Muscle layer of duodenum (tissue), 2 donors: ENCODE results near the gene FBXO9.

Source experiments
- H3K27ac ChIP-seq: one replicate; pipeline ENCODE4 v1.7.0; 2013; ENCODE audit warnings: mild to moderate bottlenecking, low read length
- H3K27me3 ChIP-seq: one replicate; pipeline ENCODE4 v1.7.0; 2013; ENCODE audit warnings: low read depth, mild to moderate bottlenecking, control low read depth, low read length
- H3K36me3 ChIP-seq, 2 donors: one replicate each; pipeline ENCODE4 v1.7.0; 2013; ENCODE audit warnings: low read length in 2 of 2, control low read depth in 1 of 2, mild to moderate bottlenecking in 1 of 2; ENCODE audit not compliant: insufficient read depth in 2 of 2, control insufficient read depth in 1 of 2
- H3K4me1 ChIP-seq, 2 donors: one replicate each; pipeline ENCODE4 v1.7.0; 2013; ENCODE audit warnings: low read length in 2 of 2, mild to moderate bottlenecking in 2 of 2, control low read depth in 1 of 2, moderate library complexity in 1 of 2; ENCODE audit not compliant: insufficient read depth in 2 of 2, control insufficient read depth in 1 of 2
- H3K4me3 ChIP-seq, 2 donors: one replicate each; pipeline ENCODE4 v1.7.0; 2013; ENCODE audit warnings: low read length in 2 of 2, low read depth in 1 of 2, mild to moderate bottlenecking in 1 of 2
- H3K9me3 ChIP-seq, 2 donors: one replicate each; pipeline ENCODE4 v1.7.0; 2013; ENCODE audit warnings: low read length in 2 of 2, control low read depth in 1 of 2, mild to moderate bottlenecking in 1 of 2; ENCODE audit not compliant: control insufficient read depth in 1 of 2
- donor health status: healthy.

The FBXO9 gene

GRCh38 chr6:53095270-53095669, 30.1 kb downstream of the FBXO9 start:
- Histone ChIP-seq H3K9me3 (no peaks in the 10 kb centered on the region), H3K4me3 (no peak overlapping the region), H3K27ac (no peak overlapping the region), H3K36me3 (peaks cover 65 to 70% of the 10 kb centered on the region in 2 donors), H3K27me3 (no peaks in the 10 kb centered on the region), H3K4me1 (no peaks in the 10 kb centered on the region)

GRCh38 chr6:53095716-53096115, 30.5 kb downstream of the FBXO9 start:
- no peaks in the 10 kb centered on the region for H3K27me3 ChIP-seq
- no peak overlapping the region for H3K4me3 ChIP-seq
- H3K4me1 ChIP-seq: no peaks in the 10 kb centered on the region
- H3K9me3 ChIP-seq: no peaks in the 10 kb centered on the region
- peaks cover 68 to 73% of the 10 kb centered on the region in 2 donors for H3K36me3 ChIP-seq
- no peak overlapping the region for H3K27ac ChIP-seq

- Histone ChIP-seq H3K27ac (no peak overlapping the region), H3K4me3 (no peak overlapping the region), H3K36me3 (peaks cover 52 to 61% of the 10 kb centered on the region in 2 donors), H3K27me3 (no peaks in the 10 kb centered on the region), H3K9me3 (no peaks in the 10 kb centered on the region), H3K4me1 (peaks cover 0 to 10% of the 10 kb centered on the region in 2 donors)
These were observed 35.4 kb downstream of the FBXO9 start for GRCh38 chr6:53100561-53100960.

- Histone ChIP-seq H3K4me1 (peaks cover 0 to 13% of the 10 kb centered on the region in 2 donors), H3K4me3 (no peak overlapping the region), H3K27me3 (no peaks in the 10 kb centered on the region), H3K36me3 (peaks cover 47 to 56% of the 10 kb centered on the region in 2 donors), H3K9me3 (no peaks in the 10 kb centered on the region), H3K27ac (no peak overlapping the region)
These were observed 35.8 kb downstream of the FBXO9 start for GRCh38 chr6:53101006-53101405.

- Histone ChIP-seq H3K27me3 (no peaks in the 10 kb centered on the region), H3K4me3 (no peak overlapping the region), H3K27ac (no peak overlapping the region), H3K36me3 (peaks cover 25 to 31% of the 10 kb centered on the region in 2 donors), H3K9me3 (no peaks in the 10 kb centered on the region), H3K4me1 (peaks cover 0 to 15% of the 10 kb centered on the region in 2 donors)
These were observed 38.9 kb downstream of the FBXO9 start for GRCh38 chr6:53103993-53104675.

- Histone ChIP-seq H3K9me3 (no peaks in the 10 kb centered on the region), H3K27me3 (no peaks in the 10 kb centered on the region), H3K4me3 (no peak overlapping the region), H3K36me3 (peaks cover 24 to 25% of the 10 kb centered on the region in 2 donors), H3K4me1 (peaks cover 0 to 15% of the 10 kb centered on the region in 2 donors), H3K27ac (no peak overlapping the region)
These were observed 39.7 kb downstream of the FBXO9 start for GRCh38 chr6:53104916-53105315.

- Histone ChIP-seq H3K27me3 (no peaks in the 10 kb centered on the region), H3K27ac (no peak overlapping the region), H3K9me3 (no peaks in the 10 kb centered on the region), H3K4me1 (peaks cover 0 to 15% of the 10 kb centered on the region in 2 donors), H3K36me3 (peaks cover 5 to 9% of the 10 kb centered on the region in 2 donors), H3K4me3 (no peak overlapping the region)
These were observed 41.9 kb downstream of the FBXO9 start for GRCh38 chr6:53107091-53107490.

GRCh38 chr6:53109612-53110011, 44.4 kb downstream of the FBXO9 start:
- Histone ChIP-seq H3K36me3 (no peaks in the 10 kb centered on the region), H3K4me3 (no peak overlapping the region), H3K27me3 (no peaks in the 10 kb centered on the region), H3K27ac (no peak overlapping the region), H3K9me3 (no peaks in the 10 kb centered on the region), H3K4me1 (peaks cover 0 to 13% of the 10 kb centered on the region in 2 donors)

GRCh38 chr6:53111865-53112264, 46.7 kb downstream of the FBXO9 start:
- Histone ChIP-seq H3K4me1 (peaks cover 0 to 4% of the 10 kb centered on the region in 2 donors), H3K9me3 (no peaks in the 10 kb centered on the region), H3K27me3 (no peaks in the 10 kb centered on the region), H3K27ac (no peak overlapping the region), H3K36me3 (no peaks in the 10 kb centered on the region), H3K4me3 (no peak overlapping the region)

- H3K4me3 ChIP-seq: no peak overlapping the region
- no peaks in the 10 kb centered on the region for H3K36me3 ChIP-seq
- no peaks in the 10 kb centered on the region for H3K27me3 ChIP-seq
- no peak overlapping the region for H3K27ac ChIP-seq
- H3K9me3 ChIP-seq: no peaks in the 10 kb centered on the region
- H3K4me1 ChIP-seq: peaks cover 0 to 4% of the 10 kb centered on the region in 2 donors
These were observed 47.2 kb downstream of the FBXO9 start for GRCh38 chr6:53112404-53112803.

GRCh38 chr6:53112871-53113270, 47.7 kb downstream of the FBXO9 start:
- no peaks in the 10 kb centered on the region for H3K36me3 ChIP-seq

GRCh38 chr6:53113742-53114141, 48.5 kb downstream of the FBXO9 start:
- no peaks in the 10 kb centered on the region for H3K36me3 ChIP-seq
- H3K27me3 ChIP-seq: no peaks in the 10 kb centered on the region
- H3K9me3 ChIP-seq: no peaks in the 10 kb centered on the region
- no peak overlapping the region for H3K27ac ChIP-seq
- H3K4me1 ChIP-seq: peaks cover 0 to 5% of the 10 kb centered on the region in 2 donors
- H3K4me3 ChIP-seq: no peak overlapping the region

More at GRCh38 chr6:53112871-53113270, 47.7 kb downstream of the FBXO9 start:
- peaks cover 0 to 4% of the 10 kb centered on the region in 2 donors for H3K4me1 ChIP-seq
- no peak overlapping the region for H3K4me3 ChIP-seq
- H3K27me3 ChIP-seq: no peaks in the 10 kb centered on the region
- no peaks in the 10 kb centered on the region for H3K9me3 ChIP-seq
- no peak overlapping the region for H3K27ac ChIP-seq
